VCaP (cell line): Measurements from ENCODE around the gene VSIG10.

Experiments used
- H3K27ac ChIP-seq: fragments of 450-650 bp; 2 replicates; pipeline ENCODE4 v1.5.1; 2017
- CTCF ChIP-seq: fragments of 450-650 bp; conservative IDR thresholded peaks from 2 replicates; pipeline ENCODE4 v1.5.1; 2017; ENCODE audit warnings: mild to moderate bottlenecking, moderate library complexity

Gene VSIG10

GRCh38 chr12:118103601-118104382 lies at the start of gene VSIG10:
TSS of gene VSIG10 (minus strand) at chr12:118104011. CDS start at chr12:118103671, 340 bp downstream.
- peak within 1 kb of the TSS; percentile 96 for H3K27ac ChIP-seq
- peak; percentile 11; the same call in 1 of the 2 replicates for TF ChIP-seq CTCF

GRCh38 chr12:118151755-118152154 lies 47.9 kb upstream of the VSIG10 start:
- no peak for TF ChIP-seq CTCF
- no peak overlapping the region for H3K27ac ChIP-seq

- no peak for TF ChIP-seq CTCF
Measured at GRCh38 chr12:118150625-118151024, 46.8 kb upstream of the VSIG10 start.

GRCh38 chr12:118148287-118148686 lies 44.5 kb upstream of the VSIG10 start:
- no peak for TF ChIP-seq CTCF
- H3K27ac ChIP-seq: no peak overlapping the region

More at GRCh38 chr12:118150625-118151024, 46.8 kb upstream of the VSIG10 start:
- H3K27ac ChIP-seq: no peak overlapping the region

GRCh38 chr12:118145798-118146156 lies 42.0 kb upstream of the VSIG10 start:
- no peak for TF ChIP-seq CTCF
- no peak overlapping the region for H3K27ac ChIP-seq

- no peak overlapping the region for H3K27ac ChIP-seq
- no peak for TF ChIP-seq CTCF
Measured at GRCh38 chr12:118145113-118145797, 41.4 kb upstream of the VSIG10 start.

- TF ChIP-seq CTCF: no peak
Measured at GRCh38 chr12:118144499-118144898, 40.7 kb upstream of the VSIG10 start.

More at GRCh38 chr12:118144499-118144898, 40.7 kb upstream of the VSIG10 start:
- H3K27ac ChIP-seq: no peak overlapping the region
